T-helper 1 cell treated with Interleukin-12 subunit alpha and Interleukin-12 subunit beta and Interleukin-4 antibody, amounts not matched to agents 30 μg/mL and 1 μg/mL, for 36 hours (primary cell): ENCODE results near the gene IMPG1.
"Not testable (repeated sequence)": the region's sequence is repeated elsewhere in the genome, so short reads cannot be mapped to it uniquely, and the experiment has no call there.

Experiments used
- H3K27ac Mint-ChIP-seq: one replicate; pipeline ENCODE4 v1.8.0; 2021; ENCODE audit warnings: mild to moderate bottlenecking, mixed read lengths
- H3K27me3 Mint-ChIP-seq: one replicate; pipeline ENCODE4 v1.8.0; 2021; ENCODE audit warnings: low read depth, mixed read lengths
- H3K36me3 Mint-ChIP-seq: one replicate; pipeline ENCODE4 v1.8.0; 2021; ENCODE audit warnings: low read depth, mixed read lengths
- H3K4me1 Mint-ChIP-seq: one replicate; pipeline ENCODE4 v1.8.0; 2021; ENCODE audit warnings: low read depth, mixed read lengths
- H3K4me3 Mint-ChIP-seq: one replicate; pipeline ENCODE4 v1.8.0; 2021; ENCODE audit warnings: mild to moderate bottlenecking, moderate library complexity, mixed read lengths
- H3K9me3 Mint-ChIP-seq: one replicate; pipeline ENCODE4 v1.8.0; 2021; ENCODE audit warnings: mixed read lengths

IMPG1 gene

GRCh38 chr6:75935473-75935793, 137.0 kb downstream of the IMPG1 start:
- Mint-ChIP-seq H3K36me3 (no peaks in the 10 kb centered on the region), H3K9me3 (no peaks in the 10 kb centered on the region), H3K27me3 (peaks cover 24% of the 10 kb centered on the region), H3K4me1 (peaks cover 6% of the 10 kb centered on the region), H3K4me3 (no peak overlapping the region), H3K27ac (no peak overlapping the region)

- Mint-ChIP-seq H3K27me3 (peaks cover 24% of the 10 kb centered on the region), H3K4me1 (peaks cover 6% of the 10 kb centered on the region), H3K36me3 (no peaks in the 10 kb centered on the region), H3K4me3 (peak overlapping the region; percentile 41), H3K27ac (no peak overlapping the region), H3K9me3 (no peaks in the 10 kb centered on the region)
Observed at GRCh38 chr6:75934643-75935472, 137.6 kb downstream of the IMPG1 start.

- H3K27ac Mint-ChIP-seq, result no peak overlapping the region
- H3K36me3 Mint-ChIP-seq, result no peaks in the 10 kb centered on the region
- peaks cover 24% of the 10 kb centered on the region for H3K27me3 Mint-ChIP-seq
- no peaks in the 10 kb centered on the region for H3K9me3 Mint-ChIP-seq
- H3K4me1 Mint-ChIP-seq, result peaks cover 6% of the 10 kb centered on the region
- H3K4me3 Mint-ChIP-seq, result no peak overlapping the region
Observed at GRCh38 chr6:75933387-75933975, 139.0 kb downstream of the IMPG1 start.

GRCh38 chr6:75932067-75932466, 140.4 kb downstream of the IMPG1 start:
- Mint-ChIP-seq H3K9me3 (no peaks in the 10 kb centered on the region), H3K36me3 (no peaks in the 10 kb centered on the region), H3K27me3 (peaks cover 20% of the 10 kb centered on the region), H3K27ac (no peak overlapping the region), H3K4me1 (peaks cover 6% of the 10 kb centered on the region), H3K4me3 (no peak overlapping the region)

GRCh38 chr6:75931011-75931680, 141.3 kb downstream of the IMPG1 start:
- Mint-ChIP-seq H3K4me3 (no peak overlapping the region), H3K9me3 (no peaks in the 10 kb centered on the region), H3K4me1 (peaks cover 6% of the 10 kb centered on the region), H3K27ac (no peak overlapping the region), H3K27me3 (peaks cover 12% of the 10 kb centered on the region), H3K36me3 (no peaks in the 10 kb centered on the region)

GRCh38 chr6:75926293-75927168, 145.9 kb downstream of the IMPG1 start:
- no peaks in the 10 kb centered on the region for H3K9me3 Mint-ChIP-seq
- H3K4me1 Mint-ChIP-seq, result no peaks in the 10 kb centered on the region
- no peak overlapping the region for H3K27ac Mint-ChIP-seq
- H3K36me3 Mint-ChIP-seq, result no peaks in the 10 kb centered on the region
- H3K27me3 Mint-ChIP-seq, result no peaks in the 10 kb centered on the region
- H3K4me3 Mint-ChIP-seq, result no peak overlapping the region

- H3K4me3 Mint-ChIP-seq, result no peak overlapping the region
- no peak overlapping the region for H3K27ac Mint-ChIP-seq
- H3K36me3 Mint-ChIP-seq, result no peaks in the 10 kb centered on the region
- no peaks in the 10 kb centered on the region for H3K4me1 Mint-ChIP-seq
- H3K9me3 Mint-ChIP-seq, result no peaks in the 10 kb centered on the region
- H3K27me3 Mint-ChIP-seq, result no peaks in the 10 kb centered on the region
Observed at GRCh38 chr6:75922226-75922625, 150.2 kb downstream of the IMPG1 start.

- H3K36me3 Mint-ChIP-seq, result no peaks in the 10 kb centered on the region
- H3K9me3 Mint-ChIP-seq, result no peaks in the 10 kb centered on the region
- H3K4me1 Mint-ChIP-seq, result no peaks in the 10 kb centered on the region
- H3K27me3 Mint-ChIP-seq, result no peaks in the 10 kb centered on the region
- no peak overlapping the region for H3K27ac Mint-ChIP-seq
- no peak overlapping the region for H3K4me3 Mint-ChIP-seq
Observed at GRCh38 chr6:75913040-75913439, 159.4 kb downstream of the IMPG1 start.

- Mint-ChIP-seq H3K9me3 (no peaks in the 10 kb centered on the region), H3K36me3 (no peaks in the 10 kb centered on the region), H3K4me3 (no peak overlapping the region), H3K4me1 (no peaks in the 10 kb centered on the region), H3K27ac (no peak overlapping the region), H3K27me3 (no peaks in the 10 kb centered on the region)
Observed at GRCh38 chr6:75907444-75907843, 165.0 kb downstream of the IMPG1 start.

GRCh38 chr6:75906871-75907270, 165.6 kb downstream of the IMPG1 start:
- Mint-ChIP-seq H3K4me1 (no peaks in the 10 kb centered on the region), H3K27me3 (no peaks in the 10 kb centered on the region), H3K4me3 (no peak overlapping the region), H3K36me3 (no peaks in the 10 kb centered on the region), H3K9me3 (no peaks in the 10 kb centered on the region), H3K27ac (no peak overlapping the region)

GRCh38 chr6:75905129-75905528, 167.3 kb downstream of the IMPG1 start:
- H3K4me3 Mint-ChIP-seq, H3K9me3 Mint-ChIP-seq, H3K27ac Mint-ChIP-seq, H3K27me3 Mint-ChIP-seq, H3K4me1 Mint-ChIP-seq, H3K36me3 Mint-ChIP-seq: not testable (repeated sequence)

GRCh38 chr6:75900216-75900615, 172.2 kb downstream of the IMPG1 start:
- not testable (repeated sequence) for H3K27me3 Mint-ChIP-seq, H3K4me1 Mint-ChIP-seq, H3K4me3 Mint-ChIP-seq, H3K36me3 Mint-ChIP-seq, H3K27ac Mint-ChIP-seq, H3K9me3 Mint-ChIP-seq

- H3K27me3 Mint-ChIP-seq, result no peaks in the 10 kb centered on the region
- H3K9me3 Mint-ChIP-seq, result no peaks in the 10 kb centered on the region
- H3K4me1 Mint-ChIP-seq, result no peaks in the 10 kb centered on the region
- H3K4me3 Mint-ChIP-seq, result no peak overlapping the region
- no peaks in the 10 kb centered on the region for H3K36me3 Mint-ChIP-seq
- no peak overlapping the region for H3K27ac Mint-ChIP-seq
Observed at GRCh38 chr6:75896526-75896925, 175.9 kb downstream of the IMPG1 start.

- no peaks in the 10 kb centered on the region for H3K27me3 Mint-ChIP-seq
- H3K4me1 Mint-ChIP-seq, result no peaks in the 10 kb centered on the region
- no peak overlapping the region for H3K4me3 Mint-ChIP-seq
- no peaks in the 10 kb centered on the region for H3K36me3 Mint-ChIP-seq
- H3K27ac Mint-ChIP-seq, result no peak overlapping the region
- no peaks in the 10 kb centered on the region for H3K9me3 Mint-ChIP-seq
Observed at GRCh38 chr6:75893776-75894152, 178.7 kb downstream of the IMPG1 start.
